ENCODE data around the gene SLC9C2.

DNA sequence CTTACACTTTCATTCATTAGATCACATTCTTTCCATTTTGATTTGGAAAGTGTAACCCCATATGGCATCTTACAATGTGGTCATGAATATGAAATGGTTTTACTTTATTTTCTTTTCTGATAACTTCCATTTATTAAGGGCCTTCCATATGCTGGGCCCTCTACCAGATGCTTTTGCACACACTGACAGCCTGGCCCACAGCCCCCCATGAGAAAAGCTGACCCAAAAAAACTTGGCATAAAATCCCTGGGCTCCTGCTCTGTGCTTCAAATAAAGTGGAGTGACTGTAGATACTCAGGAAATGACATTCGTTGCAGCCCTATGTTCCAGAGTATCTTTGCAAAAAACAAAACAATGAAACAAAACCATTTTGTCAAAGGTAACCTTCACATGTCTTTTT lies 76.9 kb downstream of the SLC9C2 start:
- TF ChIP-seq, protein P1, sequence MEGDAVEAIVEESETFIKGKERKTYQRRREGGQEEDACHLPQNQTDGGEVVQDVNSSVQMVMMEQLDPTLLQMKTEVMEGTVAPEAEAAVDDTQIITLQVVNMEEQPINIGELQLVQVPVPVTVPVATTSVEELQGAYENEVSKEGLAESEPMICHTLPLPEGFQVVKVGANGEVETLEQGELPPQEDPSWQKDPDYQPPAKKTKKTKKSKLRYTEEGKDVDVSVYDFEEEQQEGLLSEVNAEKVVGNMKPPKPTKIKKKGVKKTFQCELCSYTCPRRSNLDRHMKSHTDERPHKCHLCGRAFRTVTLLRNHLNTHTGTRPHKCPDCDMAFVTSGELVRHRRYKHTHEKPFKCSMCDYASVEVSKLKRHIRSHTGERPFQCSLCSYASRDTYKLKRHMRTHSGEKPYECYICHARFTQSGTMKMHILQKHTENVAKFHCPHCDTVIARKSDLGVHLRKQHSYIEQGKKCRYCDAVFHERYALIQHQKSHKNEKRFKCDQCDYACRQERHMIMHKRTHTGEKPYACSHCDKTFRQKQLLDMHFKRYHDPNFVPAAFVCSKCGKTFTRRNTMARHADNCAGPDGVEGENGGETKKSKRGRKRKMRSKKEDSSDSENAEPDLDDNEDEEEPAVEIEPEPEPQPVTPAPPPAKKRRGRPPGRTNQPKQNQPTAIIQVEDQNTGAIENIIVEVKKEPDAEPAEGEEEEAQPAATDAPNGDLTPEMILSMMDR (conservative IDR thresholded peaks at IDR 0.05; ENCODE audit: low read depth, low read length) = no peak
- TF ChIP-seq EZH2phosphoT487 (IDR thresholded peaks at IDR 0.05; ENCODE audit: borderline replicate concordance, low read length) (no peak), EZH2 (IDR thresholded peaks at IDR 0.05; ENCODE audit: low read length, unreplicated experiment) (no peak)
